ENCODE results near the gene TRMT61B. TPM values are rescaled to one million over a fixed set of nuclear protein-coding genes. Genes with fewer than 3 reads are reported as not detected.

Gene TRMT61B
- total and polyA plus RNA-seq, 11 donors: 12.9 to 54.7 (median 16.1) TPM

- Histone ChIP-seq H3K4me1 (no peaks in the 10 kb centered on the region), H3K27ac (no peak overlapping the region), H3K9me3 (no peaks in the 10 kb centered on the region), H3K4me3 (no peak overlapping the region), H3K27me3 (no peaks in the 10 kb centered on the region), H3K36me3 (peaks cover 0 to 11% (median 0%) of the 10 kb centered on the region in 9 donors)
- DNase-seq (no peak), ATAC-seq (no peak)
- WGBS, 4 donors: 61 to 65% (median 63%) methylated on average over 3 of the region's 3 CpGs
- intact Hi-C loops (cut with DNase I): no loop called here
- no peak for TF ChIP-seq POLR2A (IDR thresholded peaks at IDR 0.05)
- TF ChIP-seq CTCF (IDR thresholded peaks at IDR 0.05): no peak
These were observed 28.1 kb downstream of the TRMT61B start for GRCh38 chr2:28842042-28842441.

- peaks cover 0 to 3% (median 0%) of the 10 kb centered on the region in 9 donors for H3K36me3 ChIP-seq
- 93 to 97% (median 94%) methylated on average over 2 of the region's 2 CpGs for WGBS, 4 donors
- no peak overlapping the region for H3K4me3 ChIP-seq
- no peak for TF ChIP-seq POLR2A (IDR thresholded peaks at IDR 0.05)
- no peaks in the 10 kb centered on the region for H3K27me3 ChIP-seq
- DNase-seq: no peak
- no peak for ATAC-seq
- H3K9me3 ChIP-seq: no peaks in the 10 kb centered on the region
- no peaks in the 10 kb centered on the region for H3K4me1 ChIP-seq
- intact Hi-C loops (cut with DNase I): no loop called here
- H3K27ac ChIP-seq: no peak overlapping the region
These were observed 31.1 kb downstream of the TRMT61B start for GRCh38 chr2:28838971-28839370.

- TF ChIP-seq POLR2A (IDR thresholded peaks at IDR 0.05): no peak
- TF ChIP-seq CTCF (IDR thresholded peaks at IDR 0.05): no peak
- 28 to 37% (median 33%) methylated on average over 2 of the region's 2 CpGs for whole genome bisulfite sequencing, 4 donors
- ATAC-seq (no peak), DNase-seq (no peak)
- Histone ChIP-seq H3K27ac (no peak overlapping the region), H3K36me3 (no peaks in the 10 kb centered on the region), H3K27me3 (no peaks in the 10 kb centered on the region), H3K4me1 (no peaks in the 10 kb centered on the region), H3K4me3 (no peak overlapping the region), H3K9me3 (no peaks in the 10 kb centered on the region)
- intact Hi-C loops (cut with DNase I): no loop called here
These were observed 34.3 kb downstream of the TRMT61B start for GRCh38 chr2:28835781-28836180.

GRCh38 chr2:28833740-28834470, 36.2 kb downstream of the TRMT61B start:
- H3K9me3 ChIP-seq: no peaks in the 10 kb centered on the region
- no peaks in the 10 kb centered on the region for H3K4me1 ChIP-seq
- no peak for DNase-seq
- no peak for TF ChIP-seq CTCF (IDR thresholded peaks at IDR 0.05)
- TF ChIP-seq POLR2A (IDR thresholded peaks at IDR 0.05): no peak
- no peak overlapping the region for H3K4me3 ChIP-seq
- 88 to 98% (median 95%) methylated on average over 2 of the region's 2 CpGs for WGBS, 4 donors
- no peak for ATAC-seq
- intact Hi-C loops (cut with DNase I): no loop called here
- no peaks in the 10 kb centered on the region for H3K27me3 ChIP-seq
- no peaks in the 10 kb centered on the region for H3K36me3 ChIP-seq
- no peak overlapping the region for H3K27ac ChIP-seq

- H3K4me1 ChIP-seq: no peaks in the 10 kb centered on the region
- no peak overlapping the region for H3K27ac ChIP-seq
- ATAC-seq (no peak), DNase-seq (no peak)
- H3K27me3 ChIP-seq: no peaks in the 10 kb centered on the region
- H3K36me3 ChIP-seq: no peaks in the 10 kb centered on the region
- intact Hi-C loops (cut with DNase I): loop anchor here in 3 of 10 donors (10.0 kb wide), 3 partner anchors 366 to 1246 kb away; no protein-coding TSS in a partner anchor
- 83 to 87% (median 85%) methylated on average over 2 of the region's 2 CpGs for WGBS, 4 donors
- no peak overlapping the region for H3K4me3 ChIP-seq
- TF ChIP-seq CTCF (IDR thresholded peaks at IDR 0.05) (no peak), POLR2A (IDR thresholded peaks at IDR 0.05) (no peak)
- no peaks in the 10 kb centered on the region for H3K9me3 ChIP-seq
These were observed 41.7 kb downstream of the TRMT61B start for GRCh38 chr2:28828382-28828781.

Data from heart left ventricle (tissue), 16 donors.